ENCODE results near the gene NBPF6. TPM values are rescaled to one million over a fixed set of nuclear protein-coding genes. Genes with fewer than 3 reads are reported as not detected.
"Not testable (repeated sequence)": the region's sequence is repeated elsewhere in the genome, so short reads cannot be mapped to it uniquely, and the experiment has no call there.

The NBPF6 gene
- polyA plus RNA-seq (2013, experiment 1 of 2; ENCODE audit: insufficient read length): not detected
- not detected for polyA plus RNA-seq (2013, experiment 2 of 2; ENCODE audit: insufficient read length)

- DNase-seq: not testable (repeated sequence)
These were observed at the start of gene NBPF6 for GRCh38 chr1:108450043-108450442. NBPF6 (plus strand) TSS chr1:108450343; CDS start chr1:108450602, 259 bp downstream.

DNA sequence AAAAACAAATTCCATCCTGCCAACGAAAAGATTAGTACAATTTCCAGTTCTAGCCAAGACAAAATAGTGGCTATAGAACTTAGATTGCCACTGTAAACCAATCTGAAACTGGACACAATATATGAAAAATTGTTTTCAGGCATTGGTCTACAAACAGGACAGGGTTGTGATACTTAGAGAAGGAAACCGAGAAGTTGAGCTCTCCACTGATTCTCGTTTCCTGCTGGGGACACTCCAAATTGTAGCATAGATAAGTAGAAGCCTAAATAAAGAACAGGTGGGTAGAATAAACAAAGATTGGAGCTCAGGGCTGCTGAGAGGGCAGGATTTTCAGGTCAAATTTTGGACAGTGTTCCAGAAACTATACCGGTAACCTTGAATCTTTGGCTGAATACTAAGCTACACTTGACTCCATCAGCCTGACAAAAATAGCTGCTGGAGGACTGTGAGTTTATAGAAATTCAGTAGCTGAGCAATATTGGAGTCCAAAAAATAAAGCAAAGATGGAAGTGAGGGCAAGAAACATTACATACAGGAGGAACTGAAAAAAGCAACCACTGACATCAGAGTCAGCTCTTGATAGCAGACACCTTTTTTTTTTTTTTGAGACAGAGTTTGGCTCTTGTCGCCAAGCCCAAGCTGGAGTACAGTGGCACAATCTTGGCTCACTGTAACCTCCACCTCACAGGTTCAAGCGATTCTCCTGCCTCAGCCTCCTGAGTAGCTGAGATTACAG lies 38.9 kb upstream of the NBPF6 start:
- DNase-seq: not testable (repeated sequence)

- DNase-seq: not testable (repeated sequence)
These were observed 30.0 kb upstream of the NBPF6 start for GRCh38 chr1:108420129-108420528.

- DNase-seq: not testable (repeated sequence)
These were observed 28.9 kb upstream of the NBPF6 start for GRCh38 chr1:108421061-108421916.

DNA sequence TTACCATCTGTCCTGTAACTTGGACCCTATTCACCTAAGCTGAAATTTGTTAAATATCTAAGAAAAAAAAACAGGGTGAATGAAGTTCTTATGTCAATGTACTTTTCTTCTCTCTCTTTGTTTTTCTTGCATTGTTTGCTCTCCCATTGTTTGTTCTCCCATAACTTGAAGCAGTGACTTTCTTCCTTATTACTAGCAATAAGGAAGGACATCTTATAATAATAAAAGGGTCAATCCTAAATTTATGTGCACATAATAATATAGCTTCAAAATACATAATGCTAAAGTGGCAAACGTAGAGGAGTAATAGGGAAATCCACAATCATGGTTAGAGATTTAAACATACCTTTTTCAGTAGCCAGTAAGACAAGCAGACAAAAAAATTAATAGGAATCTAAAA lies 23.3 kb upstream of the NBPF6 start:
- not testable (repeated sequence) for DNase-seq

DNA sequence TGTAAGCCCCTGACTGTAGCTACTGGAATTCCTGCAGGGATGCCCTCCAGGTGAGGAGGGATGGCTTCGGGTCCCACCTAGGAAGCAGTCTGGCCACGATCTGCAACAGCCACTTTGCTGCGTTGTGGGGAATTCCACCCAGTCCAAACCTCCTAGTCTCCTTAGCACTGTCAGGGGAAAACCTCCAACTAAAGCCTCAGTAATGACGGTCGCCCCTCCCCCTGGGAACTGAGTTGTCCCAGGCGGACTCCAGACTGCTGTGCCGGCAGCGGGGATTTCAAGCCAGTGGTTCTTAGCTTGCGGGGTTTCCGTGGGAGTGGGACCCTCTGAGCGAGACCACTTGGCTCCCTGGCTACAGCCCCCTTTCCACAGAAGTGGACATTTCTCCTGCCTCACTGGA lies 18.1 kb upstream of the NBPF6 start:
- not testable (repeated sequence) for DNase-seq

DNA sequence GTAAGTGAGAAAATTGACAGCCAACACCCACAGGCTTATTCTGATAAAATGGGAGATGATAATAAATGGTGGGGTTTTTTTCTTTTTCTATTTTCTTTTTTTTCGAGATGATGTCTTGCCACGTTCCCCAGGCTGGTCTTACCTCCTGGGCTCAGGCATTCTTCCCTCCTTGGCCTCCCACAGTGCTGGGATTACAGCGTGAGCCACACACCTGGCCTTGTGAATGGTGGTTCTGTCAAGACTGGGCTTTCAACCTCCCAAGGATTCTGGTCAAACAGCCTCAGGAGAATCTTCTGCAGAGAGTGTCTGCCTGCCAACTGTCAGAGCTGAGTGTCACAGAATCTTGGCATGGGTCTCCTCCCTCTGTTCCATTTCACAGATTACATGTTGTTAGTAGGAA lies 16.7 kb upstream of the NBPF6 start:
- not testable (repeated sequence) for DNase-seq

GRCh38 chr1:108438536-108438935 lies 11.6 kb upstream of the NBPF6 start:
- not testable (repeated sequence) for DNase-seq

- DNase-seq: not testable (repeated sequence)
These were observed 4.4 kb downstream of the NBPF6 start for GRCh38 chr1:108454521-108454920.

DNA sequence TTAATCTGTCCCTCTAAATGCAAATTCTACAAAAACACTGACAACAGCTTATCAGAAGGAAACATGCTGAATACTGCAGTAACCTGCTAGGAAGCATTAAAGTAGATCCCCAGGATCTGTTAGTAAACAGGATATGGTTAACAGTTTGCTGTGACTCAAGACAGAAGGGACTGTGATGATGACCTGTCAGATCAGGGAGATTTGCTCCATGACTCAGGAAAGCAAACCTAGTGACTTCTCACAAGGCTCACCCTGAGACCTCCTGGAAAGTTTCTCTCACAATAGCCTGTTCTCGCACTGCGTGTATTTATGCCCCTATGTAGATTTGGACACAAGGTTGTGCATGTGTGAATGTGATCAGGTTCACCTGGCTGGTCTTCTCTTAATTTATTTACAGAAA lies 8.5 kb downstream of the NBPF6 start:
- DNase-seq: not testable (repeated sequence)

GRCh38 chr1:108461758-108462157 lies 11.6 kb downstream of the NBPF6 start:
- not testable (repeated sequence) for DNase-seq

DNA sequence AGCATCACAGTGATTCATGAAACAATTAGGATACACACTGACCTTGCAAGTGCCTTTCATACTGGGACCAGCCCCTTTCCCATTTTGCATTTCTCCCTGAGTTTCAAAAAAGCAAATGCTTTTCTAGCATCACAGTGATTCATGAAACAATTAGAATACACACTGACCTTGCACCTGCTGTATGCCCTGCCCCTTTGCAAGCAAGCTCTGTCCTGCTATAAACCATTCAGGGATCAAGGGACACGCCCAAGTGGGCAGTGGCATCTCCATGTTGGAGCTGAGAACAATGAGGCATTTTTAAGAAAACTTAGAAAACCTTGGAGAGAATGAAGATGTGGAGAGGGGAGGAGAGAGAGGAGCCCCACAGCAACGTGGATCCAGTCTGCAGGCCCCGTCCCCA lies 13.8 kb downstream of the NBPF6 start:
- DNase-seq: not testable (repeated sequence)

DNA sequence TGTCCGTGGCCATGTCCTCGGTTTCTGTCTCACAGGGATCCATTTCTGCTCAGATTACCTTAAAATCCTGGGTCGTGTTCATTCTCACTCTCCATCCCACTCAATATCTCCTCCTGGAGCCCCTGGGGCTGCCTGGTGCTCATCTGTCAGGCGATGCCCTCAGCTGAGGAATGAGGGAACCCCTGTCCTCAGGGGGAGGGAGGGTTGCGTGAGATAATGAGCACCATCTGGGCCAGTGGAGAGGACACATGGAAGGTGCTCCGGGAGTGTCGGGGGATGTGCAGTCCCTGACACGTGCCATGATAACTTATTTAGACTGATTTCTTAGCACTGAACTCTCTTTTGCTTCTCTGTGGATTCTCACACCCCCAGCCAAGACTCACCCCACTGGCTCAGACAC lies 16.0 kb downstream of the NBPF6 start:
- DNase-seq: not testable (repeated sequence)

GRCh38 chr1:108467155-108467554 lies 17.0 kb downstream of the NBPF6 start:
- DNase-seq: not testable (repeated sequence)

DNA sequence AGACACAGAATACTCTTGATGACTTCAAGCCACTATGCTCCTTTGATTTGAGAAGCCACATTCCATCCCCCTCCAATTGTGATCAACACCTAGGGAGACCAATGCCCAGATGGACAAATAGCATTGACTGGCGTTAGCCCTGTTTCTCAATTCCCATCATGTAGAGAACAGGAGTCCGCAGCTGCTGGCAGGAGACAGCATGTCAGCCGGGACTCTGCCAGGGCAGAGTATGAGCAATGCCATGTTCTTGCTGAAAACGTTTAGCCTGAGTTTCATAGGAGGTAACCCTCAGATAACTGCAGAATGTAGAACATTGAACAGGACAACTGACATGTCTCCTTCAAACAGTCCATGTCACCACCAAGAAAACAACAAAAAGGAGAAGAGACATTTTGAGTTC lies 20.6 kb downstream of the NBPF6 start:
- not testable (repeated sequence) for DNase-seq

- DNase-seq: not testable (repeated sequence)
These were observed 24.4 kb downstream of the NBPF6 start for GRCh38 chr1:108474516-108474915.

- no peak for DNase-seq
These were observed 28.4 kb downstream of the NBPF6 start for GRCh38 chr1:108478429-108479015.

- no peak for DNase-seq
These were observed 32.6 kb downstream of the NBPF6 start for GRCh38 chr1:108482708-108483107.

DNA sequence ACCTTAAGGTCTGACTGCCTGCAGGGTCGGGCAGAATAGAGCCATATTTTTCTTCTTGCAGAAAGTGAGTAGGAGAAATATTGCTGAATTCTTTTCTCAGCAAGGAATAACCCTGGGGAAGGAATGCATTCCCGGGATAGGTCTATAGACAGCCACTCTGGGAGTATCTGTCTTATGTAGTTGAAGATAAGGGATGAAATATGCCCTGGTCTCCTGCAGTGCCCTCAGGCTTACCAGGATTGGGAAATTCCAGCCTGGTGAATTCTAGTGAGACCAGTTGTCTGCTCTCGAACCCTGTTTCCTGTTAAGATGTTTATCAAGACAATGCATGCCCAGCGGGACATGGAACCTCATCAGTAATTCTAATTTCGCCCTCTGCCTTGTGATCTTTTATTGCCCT lies 35.8 kb downstream of the NBPF6 start:
- DNase-seq: not testable (repeated sequence)

DNA sequence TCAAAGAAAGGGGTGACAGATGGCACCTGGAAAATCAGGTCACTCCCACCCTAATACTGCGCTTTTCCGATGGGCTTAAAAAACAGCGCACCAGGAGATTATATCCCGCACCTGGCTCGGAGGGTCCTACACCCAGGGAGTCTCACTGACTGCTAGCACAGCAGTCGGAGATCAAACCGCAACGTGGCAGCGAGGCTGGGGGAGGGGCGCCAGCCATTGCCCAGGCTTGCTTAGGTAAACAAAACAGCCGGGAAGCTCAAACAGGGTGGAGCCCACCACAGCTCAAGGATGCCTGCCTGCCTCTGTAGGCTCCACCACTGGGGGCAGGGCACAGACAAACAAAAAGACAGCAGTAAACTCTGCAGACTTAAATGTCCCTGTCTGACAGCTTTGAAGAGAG lies 36.6 kb downstream of the NBPF6 start:
- not testable (repeated sequence) for DNase-seq

DNA sequence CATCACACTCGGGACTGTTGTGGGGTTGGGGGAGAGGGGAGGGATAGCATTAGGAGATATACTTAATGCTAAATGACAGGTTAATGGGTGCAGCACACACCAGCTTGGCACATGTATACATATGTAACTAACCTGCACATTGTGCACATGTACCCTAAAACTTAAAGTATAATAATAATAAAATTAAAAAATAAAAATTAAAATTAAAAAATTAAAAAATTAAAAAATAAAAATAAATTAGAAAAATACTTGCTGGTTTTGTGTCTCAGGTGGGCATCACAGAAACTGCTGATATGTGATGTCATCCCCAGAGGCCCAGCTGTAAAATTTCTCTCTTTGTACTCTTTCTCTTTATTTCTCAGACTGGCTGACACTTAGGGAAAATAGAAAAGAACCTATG lies 44.9 kb downstream of the NBPF6 start:
- DNase-seq: not testable (repeated sequence)

DNA sequence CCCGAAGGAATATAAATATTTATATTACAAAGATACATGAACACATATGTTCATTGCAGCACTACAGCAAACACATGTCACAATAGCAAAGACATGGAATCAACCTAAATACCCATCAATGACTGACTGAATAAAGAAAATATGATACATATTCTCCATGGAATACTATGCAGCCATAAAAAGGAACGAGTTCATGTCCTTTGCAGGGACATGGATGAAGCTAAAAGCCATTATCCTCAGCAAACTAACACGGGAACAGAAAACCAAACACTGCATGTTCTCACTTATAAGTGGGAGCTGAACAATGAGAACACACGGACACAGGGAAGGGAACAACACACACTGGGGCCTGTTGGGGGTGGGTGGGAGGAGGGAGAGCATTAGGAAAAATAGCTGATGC lies 46.7 kb downstream of the NBPF6 start:
- DNase-seq: not testable (repeated sequence)

- peak; percentile 8 for DNase-seq
These were observed 52.0 kb downstream of the NBPF6 start for GRCh38 chr1:108502138-108502537.

All from fibroblast of skin of back (primary cell).